GM23338 (cell line): ENCODE results near the gene PTPRE. TPM values are rescaled to one million over a fixed set of nuclear protein-coding genes. Genes with fewer than 3 reads are reported as not detected.

Experiments
- ATAC-seq: fragments of 200-7000 bp; cut with Tn5 transposase; 3 replicates; pipeline ENCODE4 v1.9.1; 2020
- DNase-seq: peaks from one replicate; pipeline ENCODE4 v3.0.0-alpha.2; 2015; ENCODE audit warnings: low spot score
- H2AFZ ChIP-seq: fragments of 200-600 bp; sonication (generic); 2 replicates; pipeline ENCODE4 v1.8.0; 2016; ENCODE audit warnings: antibody characterized with exemption, mild to moderate bottlenecking, moderate library complexity
- H3F3A ChIP-seq: fragments of 200-600 bp; sonication (generic); replicated peaks from 2 replicates; pipeline ENCODE4 v1.8.0; 2017; ENCODE audit warnings: antibody characterized with exemption, mixed run types, low read depth
- H3K27ac ChIP-seq: fragments of 200-600 bp; sonication (generic); 2 replicates; pipeline ENCODE4 v1.6.1; 2016; ENCODE audit warnings: low read depth
- H3K27me3 ChIP-seq: fragments of 200-600 bp; sonication (generic); 2 replicates; pipeline ENCODE4 v1.8.0; 2016; ENCODE audit warnings: mild to moderate bottlenecking, mixed run types, moderate library complexity; ENCODE audit not compliant: insufficient read depth
- H3K36me3 ChIP-seq: fragments of 200-600 bp; sonication (generic); 2 replicates; pipeline ENCODE4 v1.8.0; 2016; ENCODE audit warnings: mild to moderate bottlenecking; ENCODE audit not compliant: insufficient read depth
- H3K4me1 ChIP-seq: fragments of 200-600 bp; sonication (generic); 2 replicates; pipeline ENCODE4 v1.8.0; 2016; ENCODE audit warnings: mild to moderate bottlenecking, moderate library complexity; ENCODE audit not compliant: insufficient read depth
- H3K4me2 ChIP-seq: fragments of 200-600 bp; sonication (generic); 2 replicates; pipeline ENCODE4 v1.7.1; 2017; ENCODE audit warnings: mixed run types
- H3K4me3 ChIP-seq: fragments of 200-600 bp; sonication (generic); 2 replicates; pipeline ENCODE4 v1.6.1; 2016; ENCODE audit warnings: mixed run types
- H3K79me2 ChIP-seq: fragments of 200-600 bp; sonication (generic); replicated peaks from 2 replicates; pipeline ENCODE4 v1.8.0; 2017; ENCODE audit warnings: mild to moderate bottlenecking; ENCODE audit not compliant: insufficient read depth
- H3K9me2 ChIP-seq: fragments of 200-600 bp; sonication (generic); 2 replicates; pipeline ENCODE4 v1.8.0; 2017; ENCODE audit not compliant: insufficient read depth
- H4K20me1 ChIP-seq: fragments of 200-600 bp; sonication (generic); replicated peaks from 2 replicates; pipeline ENCODE4 v1.8.0; 2017; ENCODE audit warnings: mild to moderate bottlenecking; ENCODE audit not compliant: insufficient read depth
- H3K27ac Mint-ChIP-seq: 2 replicates; pipeline ENCODE4 v1.8.0; 2020; ENCODE audit warnings: inconsistent platforms, mild to moderate bottlenecking, moderate library complexity, mixed read lengths
- H3K27me3 Mint-ChIP-seq: 3 replicates; pipeline ENCODE4 v1.8.0; 2022; ENCODE audit warnings: low read depth, mild to moderate bottlenecking, moderate library complexity, mixed read lengths, inconsistent platforms; ENCODE audit not compliant: insufficient read depth, poor library complexity
- H3K36me3 Mint-ChIP-seq: 3 replicates; pipeline ENCODE4 v1.8.0; 2021; ENCODE audit warnings: low read depth, mild to moderate bottlenecking, inconsistent platforms, moderate library complexity, mixed read lengths
- H3K4me1 Mint-ChIP-seq: 3 replicates; pipeline ENCODE4 v1.8.0; 2020; ENCODE audit warnings: mild to moderate bottlenecking, inconsistent platforms, mixed read lengths
- H3K4me3 Mint-ChIP-seq: 3 replicates; pipeline ENCODE4 v1.8.0; 2021; ENCODE audit warnings: moderate library complexity, mild to moderate bottlenecking, inconsistent platforms, mixed read lengths
- H3K9me3 Mint-ChIP-seq: 3 replicates; pipeline ENCODE4 v1.8.0; 2020; ENCODE audit warnings: moderate library complexity, mild to moderate bottlenecking, inconsistent platforms, mixed read lengths
- JUNB ChIP-seq: IDR thresholded peaks from one replicate; pipeline ENCODE4 v1.6.1; 2016; ENCODE audit warnings: antibody characterized with exemption; ENCODE audit not compliant: unreplicated experiment
- POLR2AphosphoS5 ChIP-seq: IDR thresholded peaks from 2 replicates; pipeline ENCODE4 v1.6.1; 2016; ENCODE audit warnings: antibody characterized with exemption, low read depth
- STAT1 ChIP-seq: IDR thresholded peaks from one replicate; pipeline ENCODE4 v1.6.1; 2016; ENCODE audit warnings: antibody characterized with exemption; ENCODE audit not compliant: unreplicated experiment
- ZNF331 ChIP-seq: fragments of 250-450 bp; sonication (Bioruptor Pico); IDR thresholded peaks from 2 replicates; pipeline ENCODE4 v1.5.0; 2020; ENCODE audit warnings: low read depth, mild to moderate bottlenecking, moderate library complexity
- polyA plus RNA-seq: library from polyadenylated mRNA; unstranded; fragments of >200 nt; fragmentation: Nextera tagmentation; extraction: Ambion mirVana; gene quantifications from 2 replicates; pipeline ENCODE4 v1.2.1, GENCODE V29; 2016
- total RNA-seq: library from RNA; depleted of rRNA; stranded (reverse); fragments of >200 nt; shearing (Covaris generic); gene quantifications from 2 replicates; pipeline ENCODE4 v1.2.3, GENCODE V29; 2014
- TF ChIP-seq, protein P1 (sequence below): fragments of 250-450 bp; sonication (Bioruptor Pico); IDR thresholded peaks from 2 replicates; pipeline ENCODE4 v1.5.0; 2020; ENCODE audit warnings: mild to moderate bottlenecking, moderate library complexity
- TF ChIP-seq, protein P2 (sequence below), 2 experiments: fragments of 200-600 bp in 1 of 2; sonication (generic) in 1 of 2; conservative IDR thresholded peaks; 2 replicates each; pipeline versions ENCODE4 v1.5.1 to v1.6.1; 2016 to 2017; ENCODE audit warnings: antibody characterized with exemption in 2 of 2, low read depth in 2 of 2, mild to moderate bottlenecking in 2 of 2, moderate library complexity in 1 of 2

PTPRE gene
- total and polyA plus RNA-seq, 2 experiments from 2014 or later, result 0.34 to 0.42 TPM

DNA sequence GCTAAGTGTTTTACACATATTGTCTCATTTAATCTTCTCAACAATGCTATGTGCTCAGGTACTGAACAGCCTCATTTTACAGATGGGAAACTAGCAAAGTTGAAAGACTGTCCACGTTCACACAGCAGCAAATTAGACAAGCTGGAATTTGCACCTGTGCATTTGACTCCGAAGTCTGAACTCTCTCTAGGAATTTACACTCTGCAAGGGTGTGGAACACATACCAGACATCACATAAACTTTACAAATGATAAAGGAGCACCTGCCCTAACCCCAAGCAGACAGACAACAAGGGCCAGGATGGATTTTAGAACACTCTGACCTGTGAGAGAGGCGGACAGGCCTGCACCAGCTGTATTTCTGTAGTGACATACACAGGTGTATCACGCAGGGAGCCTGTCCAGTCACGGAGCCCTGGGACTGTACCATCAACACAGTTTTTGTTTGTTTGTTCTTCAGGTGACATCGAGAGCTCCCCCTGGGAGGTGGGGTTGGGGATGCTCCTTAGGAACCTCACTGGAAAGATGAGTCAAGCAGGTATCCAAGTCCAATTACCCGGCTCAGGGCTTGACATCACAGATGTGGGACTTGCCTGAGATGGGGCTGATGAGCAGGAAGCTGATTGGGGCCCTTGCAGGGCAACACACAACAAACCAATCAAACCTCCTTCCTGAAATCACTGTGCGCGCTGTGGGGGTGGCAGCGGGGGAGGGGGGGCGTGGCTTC lies 188.3 kb downstream of the PTPRE start:
- TF ChIP-seq POLR2AphosphoS5, result 0 out of 2 replicates have a peak, but pooled peaks have one; percentile 9
- TF ChIP-seq JUNB, result no peak
- TF ChIP-seq, protein P1, sequence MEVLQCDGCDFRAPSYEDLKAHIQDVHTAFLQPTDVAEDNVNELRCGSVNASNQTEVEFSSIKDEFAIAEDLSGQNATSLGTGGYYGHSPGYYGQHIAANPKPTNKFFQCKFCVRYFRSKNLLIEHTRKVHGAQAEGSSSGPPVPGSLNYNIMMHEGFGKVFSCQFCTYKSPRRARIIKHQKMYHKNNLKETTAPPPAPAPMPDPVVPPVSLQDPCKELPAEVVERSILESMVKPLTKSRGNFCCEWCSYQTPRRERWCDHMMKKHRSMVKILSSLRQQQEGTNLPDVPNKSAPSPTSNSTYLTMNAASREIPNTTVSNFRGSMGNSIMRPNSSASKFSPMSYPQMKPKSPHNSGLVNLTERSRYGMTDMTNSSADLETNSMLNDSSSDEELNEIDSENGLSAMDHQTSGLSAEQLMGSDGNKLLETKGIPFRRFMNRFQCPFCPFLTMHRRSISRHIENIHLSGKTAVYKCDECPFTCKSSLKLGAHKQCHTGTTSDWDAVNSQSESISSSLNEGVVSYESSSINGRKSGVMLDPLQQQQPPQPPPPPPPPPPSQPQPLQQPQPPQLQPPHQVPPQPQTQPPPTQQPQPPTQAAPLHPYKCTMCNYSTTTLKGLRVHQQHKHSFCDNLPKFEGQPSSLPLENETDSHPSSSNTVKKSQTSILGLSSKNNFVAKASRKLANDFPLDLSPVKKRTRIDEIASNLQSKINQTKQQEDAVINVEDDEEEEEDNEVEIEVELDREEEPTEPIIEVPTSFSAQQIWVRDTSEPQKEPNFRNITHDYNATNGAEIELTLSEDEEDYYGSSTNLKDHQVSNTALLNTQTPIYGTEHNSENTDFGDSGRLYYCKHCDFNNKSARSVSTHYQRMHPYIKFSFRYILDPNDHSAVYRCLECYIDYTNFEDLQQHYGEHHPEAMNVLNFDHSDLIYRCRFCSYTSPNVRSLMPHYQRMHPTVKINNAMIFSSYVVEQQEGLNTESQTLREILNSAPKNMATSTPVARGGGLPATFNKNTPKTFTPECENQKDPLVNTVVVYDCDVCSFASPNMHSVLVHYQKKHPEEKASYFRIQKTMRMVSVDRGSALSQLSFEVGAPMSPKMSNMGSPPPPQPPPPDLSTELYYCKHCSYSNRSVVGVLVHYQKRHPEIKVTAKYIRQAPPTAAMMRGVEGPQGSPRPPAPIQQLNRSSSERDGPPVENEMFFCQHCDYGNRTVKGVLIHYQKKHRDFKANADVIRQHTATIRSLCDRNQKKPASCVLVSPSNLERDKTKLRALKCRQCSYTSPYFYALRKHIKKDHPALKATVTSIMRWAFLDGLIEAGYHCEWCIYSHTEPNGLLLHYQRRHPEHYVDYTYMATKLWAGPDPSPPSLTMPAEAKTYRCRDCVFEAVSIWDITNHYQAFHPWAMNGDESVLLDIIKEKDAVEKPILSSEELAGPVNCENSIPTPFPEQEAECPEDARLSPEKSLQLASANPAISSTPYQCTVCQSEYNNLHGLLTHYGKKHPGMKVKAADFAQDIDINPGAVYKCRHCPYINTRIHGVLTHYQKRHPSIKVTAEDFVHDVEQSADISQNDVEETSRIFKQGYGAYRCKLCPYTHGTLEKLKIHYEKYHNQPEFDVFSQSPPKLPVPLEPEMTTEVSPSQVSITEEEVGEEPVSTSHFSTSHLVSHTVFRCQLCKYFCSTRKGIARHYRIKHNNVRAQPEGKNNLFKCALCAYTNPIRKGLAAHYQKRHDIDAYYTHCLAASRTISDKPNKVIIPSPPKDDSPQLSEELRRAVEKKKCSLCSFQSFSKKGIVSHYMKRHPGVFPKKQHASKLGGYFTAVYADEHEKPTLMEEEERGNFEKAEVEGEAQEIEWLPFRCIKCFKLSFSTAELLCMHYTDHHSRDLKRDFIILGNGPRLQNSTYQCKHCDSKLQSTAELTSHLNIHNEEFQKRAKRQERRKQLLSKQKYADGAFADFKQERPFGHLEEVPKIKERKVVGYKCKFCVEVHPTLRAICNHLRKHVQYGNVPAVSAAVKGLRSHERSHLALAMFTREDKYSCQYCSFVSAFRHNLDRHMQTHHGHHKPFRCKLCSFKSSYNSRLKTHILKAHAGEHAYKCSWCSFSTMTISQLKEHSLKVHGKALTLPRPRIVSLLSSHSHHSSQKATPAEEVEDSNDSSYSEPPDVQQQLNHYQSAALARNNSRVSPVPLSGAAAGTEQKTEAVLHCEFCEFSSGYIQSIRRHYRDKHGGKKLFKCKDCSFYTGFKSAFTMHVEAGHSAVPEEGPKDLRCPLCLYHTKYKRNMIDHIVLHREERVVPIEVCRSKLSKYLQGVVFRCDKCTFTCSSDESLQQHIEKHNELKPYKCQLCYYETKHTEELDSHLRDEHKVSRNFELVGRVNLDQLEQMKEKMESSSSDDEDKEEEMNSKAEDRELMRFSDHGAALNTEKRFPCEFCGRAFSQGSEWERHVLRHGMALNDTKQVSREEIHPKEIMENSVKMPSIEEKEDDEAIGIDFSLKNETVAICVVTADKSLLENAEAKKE (CRISPR knock-in tag), result no peak
- TF ChIP-seq, protein P2, sequence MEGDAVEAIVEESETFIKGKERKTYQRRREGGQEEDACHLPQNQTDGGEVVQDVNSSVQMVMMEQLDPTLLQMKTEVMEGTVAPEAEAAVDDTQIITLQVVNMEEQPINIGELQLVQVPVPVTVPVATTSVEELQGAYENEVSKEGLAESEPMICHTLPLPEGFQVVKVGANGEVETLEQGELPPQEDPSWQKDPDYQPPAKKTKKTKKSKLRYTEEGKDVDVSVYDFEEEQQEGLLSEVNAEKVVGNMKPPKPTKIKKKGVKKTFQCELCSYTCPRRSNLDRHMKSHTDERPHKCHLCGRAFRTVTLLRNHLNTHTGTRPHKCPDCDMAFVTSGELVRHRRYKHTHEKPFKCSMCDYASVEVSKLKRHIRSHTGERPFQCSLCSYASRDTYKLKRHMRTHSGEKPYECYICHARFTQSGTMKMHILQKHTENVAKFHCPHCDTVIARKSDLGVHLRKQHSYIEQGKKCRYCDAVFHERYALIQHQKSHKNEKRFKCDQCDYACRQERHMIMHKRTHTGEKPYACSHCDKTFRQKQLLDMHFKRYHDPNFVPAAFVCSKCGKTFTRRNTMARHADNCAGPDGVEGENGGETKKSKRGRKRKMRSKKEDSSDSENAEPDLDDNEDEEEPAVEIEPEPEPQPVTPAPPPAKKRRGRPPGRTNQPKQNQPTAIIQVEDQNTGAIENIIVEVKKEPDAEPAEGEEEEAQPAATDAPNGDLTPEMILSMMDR (conservative IDR thresholded peaks at IDR 0.05; ENCODE audit: low read depth in 2 of 2), result no peak
- TF ChIP-seq STAT1, result no peak
- TF ChIP-seq ZNF331 (CRISPR knock-in tag), result no peak
- Histone ChIP-seq H3K79me2 (no peaks in the 10 kb centered on the region), H3K4me3 (no peak overlapping the region), H3K27me3 (no peaks in the 10 kb centered on the region), H3K36me3 (peaks cover 14% of the 10 kb centered on the region), H3F3A (no peaks in the 10 kb centered on the region), H3K4me1 (no peaks in the 10 kb centered on the region), H2AFZ (no peak overlapping the region), H3K27ac (no peak overlapping the region), H3K4me2 (no peak overlapping the region), H3K9me2 (no peaks in the 10 kb centered on the region), H4K20me1 (no peaks in the 10 kb centered on the region; the same call in 1 of the 2 replicates)
- H3K4me3 Mint-ChIP-seq, result no peak overlapping the region
- H3K4me1 Mint-ChIP-seq, result peaks cover 9% of the 10 kb centered on the region; the same call in 2 of the 3 replicates
- ATAC-seq, result no peak; the same call in 2 of the 3 replicates
- H3K36me3 Mint-ChIP-seq, result peaks cover 26% of the 10 kb centered on the region
- peaks cover 7% of the 10 kb centered on the region for H3K27me3 Mint-ChIP-seq
- no peaks in the 10 kb centered on the region for H3K9me3 Mint-ChIP-seq
- DNase-seq, result peak; percentile 20
- H3K27ac Mint-ChIP-seq, result no peak overlapping the region
